Epidermal melanocyte (primary cell): ENCODE results near the gene C9orf43.
"Not testable (repeated sequence)": the region's sequence is repeated elsewhere in the genome, so short reads cannot be mapped to it uniquely, and the experiment has no call there.

ENCODE experiments used
- DNase-seq: peaks from one replicate; pipeline ENCODE4 v3.0.0; 2011; ENCODE audit warnings: low spot score; ENCODE audit not compliant: insufficient read length

Gene C9orf43

GRCh38 chr9:113410207-113410864, at the start of gene C9orf43, which contains the start of gene POLE3:
Gene C9orf43 (plus strand): TSS chr9:113410747. CDS start chr9:113413494, 2,747 bp downstream.
Gene POLE3 (minus strand): TSS chr9:113410675. CDS start chr9:113410293, 382 bp downstream.
- peak; percentile 83 for DNase-seq

- no peak for DNase-seq
Measured at GRCh38 chr9:113361304-113362018, 49.1 kb upstream of the C9orf43 start.

- no peak for DNase-seq
Measured at GRCh38 chr9:113363336-113363735, 47.2 kb upstream of the C9orf43 start.

GRCh38 chr9:113364951-113365350, 45.6 kb upstream of the C9orf43 start:
- DNase-seq, result no peak

GRCh38 chr9:113365652-113366051, 44.9 kb upstream of the C9orf43 start:
- not testable (repeated sequence) for DNase-seq

DNA sequence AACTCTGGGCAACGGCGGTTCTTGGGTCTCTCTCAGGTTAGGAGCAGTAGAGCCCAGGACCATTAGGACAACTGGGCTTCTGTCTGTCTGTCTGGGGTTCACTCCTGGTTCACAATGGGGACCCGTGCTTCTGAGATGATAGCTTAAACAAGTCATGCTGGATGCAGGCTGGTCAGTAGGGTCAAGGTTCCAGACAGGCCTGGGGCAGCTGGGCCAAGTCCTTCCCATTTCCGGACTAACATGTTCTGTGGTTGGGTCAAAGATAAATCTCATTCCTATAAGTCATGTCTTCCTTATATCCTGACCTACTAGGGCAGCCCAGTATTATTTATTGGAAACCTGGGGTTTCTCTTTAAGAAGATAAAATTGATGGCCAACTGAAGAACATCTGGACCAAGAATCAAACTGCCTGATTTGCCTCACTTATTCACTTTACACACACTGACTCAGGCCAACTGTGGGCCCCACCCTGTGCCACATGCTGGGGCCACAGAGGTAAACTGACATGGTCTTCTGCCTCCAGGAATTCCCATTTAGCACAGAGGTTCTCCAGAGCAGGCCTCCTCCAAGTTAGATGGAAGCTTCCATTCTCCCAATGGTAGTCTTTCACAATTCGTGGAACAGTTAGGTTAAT, 42.1 kb upstream of the C9orf43 start:
- no peak for DNase-seq

- DNase-seq, result no peak
Measured at GRCh38 chr9:113368982-113369854, 41.3 kb upstream of the C9orf43 start.

DNA sequence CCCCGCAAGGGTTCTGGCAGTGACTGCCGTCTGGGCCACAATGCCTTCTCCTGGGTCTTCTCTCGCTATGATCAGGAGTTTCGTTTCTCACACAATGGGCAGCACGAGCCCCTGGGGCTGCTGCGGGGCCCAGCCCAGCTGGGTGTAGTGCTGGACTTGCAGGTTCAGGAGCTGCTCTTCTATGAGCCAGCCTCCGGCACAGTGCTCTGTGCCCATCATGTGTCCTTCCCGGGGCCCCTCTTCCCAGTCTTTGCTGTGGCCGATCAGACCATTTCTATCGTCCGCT, 40.7 kb upstream of the C9orf43 start:
- DNase-seq, result no peak

DNA sequence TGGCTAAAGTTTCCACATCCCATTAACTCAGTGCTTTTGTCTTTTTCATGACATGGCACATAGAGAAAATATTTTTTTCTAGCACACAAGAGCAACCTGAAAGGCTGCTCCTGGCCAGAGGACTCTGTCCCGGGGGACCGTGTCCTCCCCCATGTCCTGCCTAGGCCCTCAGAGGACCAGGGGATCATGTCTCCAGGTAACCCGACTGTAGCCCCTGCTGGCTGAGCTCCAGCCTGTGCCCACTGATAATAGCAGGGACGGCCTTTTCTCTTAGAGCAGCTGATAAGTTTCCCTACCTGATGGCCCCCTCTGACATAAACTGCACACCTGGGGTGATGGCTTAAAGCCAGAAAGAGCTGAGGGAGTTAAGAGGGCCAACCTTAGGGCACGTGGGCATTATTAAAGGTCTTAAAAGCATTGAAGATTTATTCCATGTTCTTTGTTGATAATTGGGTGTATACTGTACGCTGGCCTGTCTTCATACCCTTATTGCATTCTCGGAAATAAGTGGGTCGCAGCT, 39.7 kb upstream of the C9orf43 start:
- no peak for DNase-seq

DNA sequence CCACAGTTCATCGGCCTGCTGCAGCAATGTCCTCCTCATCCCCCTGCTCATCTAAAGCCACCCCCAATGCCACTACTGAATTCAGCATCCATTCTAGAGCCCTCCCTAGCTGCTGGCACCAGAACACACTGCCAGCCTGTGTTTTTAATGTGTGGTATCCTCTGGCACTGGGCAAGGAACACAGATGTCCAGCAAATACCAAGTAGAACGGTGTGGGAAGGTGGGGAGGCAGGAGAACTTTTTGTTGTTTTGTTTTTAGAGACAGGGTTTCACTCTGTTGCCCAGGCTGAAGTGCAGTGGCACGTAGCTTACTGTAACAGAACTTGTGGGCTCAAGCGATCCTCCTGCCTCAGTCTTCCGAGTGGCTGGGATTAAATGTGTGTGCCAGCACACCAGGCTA, 38.5 kb upstream of the C9orf43 start:
- no peak for DNase-seq

- no peak for DNase-seq
Measured at GRCh38 chr9:113373256-113373655, 37.3 kb upstream of the C9orf43 start.

DNA sequence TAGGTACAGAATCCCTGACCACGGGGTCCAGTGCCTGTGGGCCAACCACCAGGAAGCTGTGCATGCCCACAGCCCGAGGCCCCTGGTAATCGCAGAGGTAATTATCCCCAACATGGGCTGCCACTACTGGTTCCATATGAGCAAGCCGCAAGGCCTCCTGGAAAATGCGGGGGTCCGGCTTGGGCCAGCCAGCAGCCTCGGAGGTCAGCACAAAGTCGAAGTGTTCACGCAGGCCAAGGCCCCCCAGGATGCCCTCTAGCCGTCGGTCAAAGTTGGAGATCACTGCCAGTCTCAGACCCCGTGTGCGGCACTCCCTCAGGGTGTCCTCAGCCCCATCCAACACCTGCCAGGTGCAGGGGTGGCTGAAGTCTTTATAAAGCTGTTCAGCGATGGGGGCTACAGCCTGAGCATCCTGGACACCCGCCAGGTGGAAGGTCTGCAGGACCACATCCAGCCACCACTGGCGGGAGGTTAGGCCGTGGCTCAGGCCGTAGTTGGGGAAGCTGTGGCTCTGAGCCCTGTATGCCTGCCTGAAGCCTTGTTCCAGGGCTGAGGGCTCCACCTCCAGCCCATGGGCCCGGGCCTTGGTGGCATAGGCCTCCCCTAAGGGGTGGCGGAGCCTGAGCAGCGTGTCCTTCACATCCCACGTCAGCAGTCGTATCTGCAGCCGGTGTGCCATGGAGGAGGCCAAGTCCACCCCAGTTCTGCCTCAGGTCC, 36.7 kb upstream of the C9orf43 start:
- DNase-seq, result no peak

GRCh38 chr9:113375057-113376023, 35.2 kb upstream of the C9orf43 start:
- no peak for DNase-seq

DNA sequence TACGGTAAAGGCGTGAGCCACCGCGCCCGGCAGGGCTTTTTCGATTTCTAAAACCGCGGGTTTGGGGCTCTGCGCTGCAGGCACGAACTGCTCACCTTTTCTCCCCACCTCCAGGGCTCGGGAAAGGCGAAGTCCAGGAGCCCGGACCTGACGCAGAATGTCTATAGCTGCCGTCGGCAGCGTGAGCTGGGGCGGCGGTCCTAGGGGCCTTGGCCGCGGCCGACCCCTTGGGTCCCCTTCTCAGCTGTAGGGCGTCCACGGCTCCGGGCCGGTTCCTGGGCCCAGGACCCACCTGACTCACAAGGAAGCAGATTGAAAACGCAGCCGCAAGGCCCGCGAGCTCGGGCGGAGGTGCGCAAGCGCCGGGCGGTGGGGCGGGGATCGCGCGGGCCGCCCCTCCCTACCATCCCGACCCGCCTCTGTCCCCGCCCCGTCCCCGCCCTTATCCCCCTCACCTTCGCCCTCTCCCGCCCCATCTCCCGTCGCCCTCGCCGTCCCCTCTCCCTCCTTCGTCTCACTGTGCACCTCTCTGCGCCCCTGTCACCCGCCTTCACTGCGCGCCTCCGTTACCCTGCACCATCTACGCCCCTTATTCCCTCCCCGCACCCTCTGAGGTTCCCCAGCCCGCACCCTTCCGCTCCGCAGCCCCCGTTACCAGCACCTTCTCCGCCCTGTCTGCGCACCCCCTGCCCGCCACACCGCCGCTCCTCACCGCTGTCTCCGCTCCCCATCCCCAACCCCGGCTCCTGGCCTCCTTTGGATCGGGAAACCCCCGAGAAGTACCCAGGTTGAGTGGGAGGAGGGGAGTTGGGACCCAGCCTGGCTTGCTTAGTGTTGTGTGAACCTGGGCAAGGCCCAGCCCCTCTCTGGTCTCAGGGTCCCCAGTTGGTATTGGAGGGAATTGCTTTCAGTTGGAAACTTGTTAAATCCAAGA, 33.6 kb upstream of the C9orf43 start, which contains the start of gene HDHD3:
Gene HDHD3 (minus strand): TSS at position 353 of the 934 bp plus-strand sequence. CDS start 2,632 bp downstream, outside the sequence.
- peak; percentile 90 for DNase-seq

GRCh38 chr9:113379094-113379828, 31.3 kb upstream of the C9orf43 start:
- not testable (repeated sequence) for DNase-seq

DNA sequence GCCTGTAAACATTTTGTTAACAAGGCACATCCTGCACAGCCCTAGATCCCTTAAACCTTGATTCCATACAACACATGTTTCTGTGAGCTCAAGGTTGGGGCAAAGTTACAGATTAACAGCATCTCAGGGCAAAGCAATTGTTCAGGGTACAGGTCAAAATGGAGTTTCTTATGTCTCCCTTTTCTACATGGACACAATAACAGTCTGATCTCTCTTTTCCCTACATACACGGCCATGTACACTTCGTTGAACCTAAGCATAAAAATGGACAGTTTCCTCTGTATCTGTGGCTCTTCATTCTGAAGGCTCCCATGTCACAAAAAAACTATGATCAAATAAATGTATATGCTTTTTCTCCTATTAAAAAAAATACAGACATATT, 30.7 kb upstream of the C9orf43 start:
- DNase-seq, result not testable (repeated sequence)

DNA sequence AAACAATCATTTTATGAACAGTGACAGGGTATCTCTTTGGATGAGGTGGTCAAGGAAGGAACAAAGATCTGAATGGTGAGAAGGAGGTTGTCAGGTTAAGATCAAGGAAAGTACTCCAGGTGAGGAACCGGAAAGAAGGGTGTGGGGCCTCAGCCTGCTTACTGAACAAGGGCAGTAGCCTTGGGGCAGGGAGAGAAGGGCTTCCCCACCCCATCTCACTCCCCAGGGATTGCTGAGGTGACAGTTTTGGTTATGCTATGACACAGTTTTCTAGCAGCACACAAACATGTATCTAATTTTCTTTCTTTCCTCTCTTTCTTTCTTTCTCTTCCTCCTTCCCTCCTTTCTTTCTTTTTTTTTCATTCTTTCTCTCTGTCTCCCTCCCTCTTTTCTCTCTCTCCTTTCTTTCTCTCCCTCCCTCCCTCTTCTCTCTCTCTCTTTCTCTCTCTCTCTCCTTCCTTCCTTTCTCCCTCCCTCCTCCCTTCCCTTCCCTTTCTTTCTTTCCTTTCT, 29.6 kb upstream of the C9orf43 start:
- DNase-seq, result no peak
